C4-2B (cell line): ENCODE measurements around the gene IFNB1.

Source experiments
- H3K27ac ChIP-seq: fragments of 450-650 bp; 2 replicates; pipeline ENCODE4 v1.5.1; 2017
- ZFX ChIP-seq: fragments of 450-650 bp; IDR thresholded peaks from 2 replicates; pipeline ENCODE4 v1.6.1; 2017
- TF ChIP-seq, protein P1 (sequence below): fragments of 450-650 bp; conservative IDR thresholded peaks from 2 replicates; pipeline ENCODE4 v1.5.1; 2017; ENCODE audit warnings: mild to moderate bottlenecking

The IFNB1 gene

DNA sequence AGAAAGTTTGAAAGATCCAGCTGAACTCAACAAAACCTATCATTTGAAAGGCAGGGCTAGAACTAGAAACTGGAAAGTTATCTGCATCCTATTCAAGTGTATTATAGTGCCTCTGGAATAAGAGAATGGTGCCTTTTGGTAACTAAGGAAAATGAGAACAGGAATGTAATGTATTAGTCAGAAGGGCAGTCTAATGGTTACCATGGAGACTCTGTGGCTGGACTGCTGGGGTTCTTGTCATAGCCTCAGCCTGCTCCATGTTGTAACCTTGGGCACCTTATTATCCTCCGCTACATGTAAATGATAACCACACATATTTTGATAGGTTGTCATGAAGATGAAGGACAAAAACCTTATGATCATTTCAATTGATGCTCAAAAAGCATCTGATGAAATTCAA lies 24.6 kb upstream of the IFNB1 start:
- no peak overlapping the region for H3K27ac ChIP-seq
- no peak for TF ChIP-seq ZFX
- TF ChIP-seq, protein P1, sequence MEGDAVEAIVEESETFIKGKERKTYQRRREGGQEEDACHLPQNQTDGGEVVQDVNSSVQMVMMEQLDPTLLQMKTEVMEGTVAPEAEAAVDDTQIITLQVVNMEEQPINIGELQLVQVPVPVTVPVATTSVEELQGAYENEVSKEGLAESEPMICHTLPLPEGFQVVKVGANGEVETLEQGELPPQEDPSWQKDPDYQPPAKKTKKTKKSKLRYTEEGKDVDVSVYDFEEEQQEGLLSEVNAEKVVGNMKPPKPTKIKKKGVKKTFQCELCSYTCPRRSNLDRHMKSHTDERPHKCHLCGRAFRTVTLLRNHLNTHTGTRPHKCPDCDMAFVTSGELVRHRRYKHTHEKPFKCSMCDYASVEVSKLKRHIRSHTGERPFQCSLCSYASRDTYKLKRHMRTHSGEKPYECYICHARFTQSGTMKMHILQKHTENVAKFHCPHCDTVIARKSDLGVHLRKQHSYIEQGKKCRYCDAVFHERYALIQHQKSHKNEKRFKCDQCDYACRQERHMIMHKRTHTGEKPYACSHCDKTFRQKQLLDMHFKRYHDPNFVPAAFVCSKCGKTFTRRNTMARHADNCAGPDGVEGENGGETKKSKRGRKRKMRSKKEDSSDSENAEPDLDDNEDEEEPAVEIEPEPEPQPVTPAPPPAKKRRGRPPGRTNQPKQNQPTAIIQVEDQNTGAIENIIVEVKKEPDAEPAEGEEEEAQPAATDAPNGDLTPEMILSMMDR, result no peak

DNA sequence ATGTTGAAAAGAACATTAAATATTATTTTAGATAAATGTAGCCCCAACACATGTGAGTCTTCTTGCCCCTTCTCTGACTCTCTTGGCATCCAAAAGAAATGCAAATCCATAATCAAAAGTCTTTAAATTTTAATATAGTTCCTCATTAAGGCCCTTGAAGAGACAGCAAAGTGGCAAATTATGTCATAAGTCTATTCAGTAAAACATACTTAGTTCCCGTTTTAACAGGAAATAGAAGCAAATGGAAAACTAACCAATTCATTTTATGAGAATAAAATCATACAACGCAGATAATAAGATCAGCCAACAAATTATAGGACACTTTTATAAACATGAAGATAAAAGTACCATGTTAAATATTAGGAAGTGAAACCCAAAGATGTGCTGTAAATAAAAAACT lies 20.1 kb upstream of the IFNB1 start:
- H3K27ac ChIP-seq, result no peak overlapping the region
- TF ChIP-seq, protein P1, result no peak
- TF ChIP-seq ZFX, result no peak

DNA sequence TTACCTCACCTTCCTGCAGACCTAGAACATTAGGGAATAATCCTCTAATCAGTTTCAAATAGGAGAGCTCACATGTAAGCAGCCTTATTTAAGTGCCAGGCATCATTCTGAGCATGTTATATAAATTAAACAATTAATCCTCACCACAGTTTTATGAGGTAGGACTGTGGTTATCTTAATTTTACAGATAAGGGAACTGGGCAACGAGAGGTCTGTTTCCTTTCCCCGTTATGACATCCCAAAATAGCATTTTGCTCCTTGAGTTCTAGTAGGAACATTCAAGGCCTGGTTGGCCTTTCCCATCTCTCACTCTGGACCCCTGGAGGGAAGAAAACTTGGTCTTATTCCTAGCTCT lies 19.1 kb upstream of the IFNB1 start:
- TF ChIP-seq, protein P1, result no peak
- TF ChIP-seq ZFX, result no peak
- no peak overlapping the region for H3K27ac ChIP-seq

DNA sequence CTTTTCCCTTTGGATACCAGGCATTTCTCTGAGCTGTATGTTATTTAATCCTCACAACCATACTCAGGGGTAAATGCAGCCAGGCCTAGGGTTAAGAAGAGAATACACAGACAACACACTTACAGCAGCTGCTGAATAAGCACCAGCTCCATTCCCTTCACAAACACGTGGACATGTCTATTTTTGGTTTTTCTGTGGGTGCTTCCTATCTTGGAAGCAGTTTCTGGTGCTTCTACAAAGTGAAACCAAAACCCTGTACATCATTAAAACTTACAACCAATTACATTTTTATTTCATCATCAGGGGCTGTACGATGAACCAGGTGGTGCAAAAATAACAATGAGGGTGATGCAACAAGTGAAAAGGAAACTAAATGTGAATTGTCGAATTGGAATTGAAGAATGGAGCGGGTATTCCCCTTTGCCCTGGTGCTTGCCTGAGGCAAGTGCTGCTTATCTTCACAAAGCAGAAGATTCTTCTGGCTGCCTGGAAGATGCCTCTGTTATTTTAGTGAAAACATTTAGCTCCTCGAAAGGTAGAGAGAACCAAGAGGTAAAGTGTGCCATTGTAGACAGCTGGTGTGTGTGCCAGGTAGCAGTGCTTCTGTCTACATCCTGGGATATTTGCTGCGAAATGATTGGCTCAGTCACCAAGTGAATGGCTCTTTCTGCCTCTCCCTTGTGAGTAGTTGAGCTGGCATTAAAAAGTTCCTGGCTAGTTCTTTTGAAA lies 18.6 kb upstream of the IFNB1 start:
- TF ChIP-seq, protein P1, result no peak
- TF ChIP-seq ZFX, result no peak
- peak overlapping the region; percentile 16; the same call in 1 of the 2 replicates for H3K27ac ChIP-seq

DNA sequence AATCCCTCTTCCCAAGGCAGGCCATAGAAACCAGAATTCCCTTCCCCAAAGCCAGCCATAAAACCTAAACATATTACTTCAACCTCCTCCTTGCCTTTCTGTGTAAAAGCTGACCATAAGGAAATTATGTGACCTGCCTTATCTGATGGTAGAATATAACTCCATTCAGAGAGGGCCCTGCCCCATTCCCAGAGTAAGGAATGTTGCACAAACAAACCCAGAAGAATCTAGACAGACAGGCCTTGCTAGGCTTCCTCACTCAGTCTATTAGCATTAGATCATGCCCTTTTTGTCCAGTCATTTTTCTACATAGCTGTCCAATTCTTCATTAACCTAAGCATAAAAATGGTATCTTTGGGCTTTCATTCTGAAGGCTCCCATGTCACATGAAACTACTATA lies 17.8 kb upstream of the IFNB1 start:
- no peak for TF ChIP-seq ZFX
- TF ChIP-seq, protein P1, result no peak
- no peak overlapping the region; the same call in 1 of the 2 replicates for H3K27ac ChIP-seq

DNA sequence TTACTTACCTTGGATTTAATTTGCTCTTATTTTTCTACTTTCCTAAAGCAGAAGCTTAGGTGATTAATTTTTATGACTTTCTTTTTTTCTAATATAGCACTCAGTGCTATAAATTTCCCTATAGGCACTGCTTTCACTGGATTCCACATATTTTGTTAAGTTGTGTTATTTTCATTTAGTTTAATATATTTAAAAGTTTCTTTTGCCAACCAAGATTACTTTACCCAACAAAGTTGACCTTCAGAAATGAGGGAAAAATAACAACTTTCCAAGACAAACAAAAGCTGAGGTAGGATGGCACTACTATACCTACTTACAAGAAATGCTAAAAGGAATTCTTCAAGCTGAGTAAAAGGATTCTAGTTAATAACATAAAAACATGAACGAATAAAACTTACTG lies 8.8 kb upstream of the IFNB1 start:
- no peak for TF ChIP-seq ZFX
- TF ChIP-seq, protein P1, result no peak
- H3K27ac ChIP-seq, result no peak overlapping the region

DNA sequence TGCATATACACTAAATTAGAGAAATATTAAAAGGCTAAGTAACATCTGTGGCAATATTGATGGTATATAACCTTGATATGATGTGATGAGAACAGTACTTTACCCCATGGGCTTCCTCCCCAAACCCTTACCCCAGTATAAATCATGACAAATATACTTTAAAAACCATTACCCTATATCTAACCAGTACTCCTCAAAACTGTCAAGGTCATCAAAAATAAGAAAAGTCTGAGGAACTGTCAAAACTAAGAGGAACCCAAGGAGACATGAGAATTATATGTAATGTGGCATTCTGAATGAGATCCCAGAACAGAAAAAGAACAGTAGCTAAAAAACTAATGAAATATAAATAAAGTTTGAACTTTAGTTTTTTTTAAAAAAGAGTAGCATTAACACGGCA lies 7.3 kb upstream of the IFNB1 start:
- no peak for TF ChIP-seq ZFX
- TF ChIP-seq, protein P1, result no peak
- H3K27ac ChIP-seq, result no peak overlapping the region
